NCI-H2029 (cell line): ENCODE measurements around the gene LARGE1.

Experiments
- DNase-seq: peaks from one replicate; lab custom pipeline; 2025; lab: John Stamatoyannopoulos, UW

The LARGE1 gene

GRCh38 chr22:33920197-33920540 is at the start of gene LARGE1:
Gene LARGE1, minus strand, starts transcription at chr22:33920476.
- DNase-seq, result no peak

GRCh38 chr22:33969045-33969444 is 48.8 kb upstream of the LARGE1 start:
- no peak for DNase-seq

- no peak for DNase-seq
Observed at GRCh38 chr22:33964121-33964520, 43.8 kb upstream of the LARGE1 start.

GRCh38 chr22:33962409-33962808 is 42.1 kb upstream of the LARGE1 start:
- DNase-seq, result no peak

- no peak for DNase-seq
Observed at GRCh38 chr22:33958741-33959140, 38.5 kb upstream of the LARGE1 start.

- DNase-seq, result no peak
Observed at GRCh38 chr22:33957086-33957485, 36.8 kb upstream of the LARGE1 start.

- DNase-seq, result no peak
Observed at GRCh38 chr22:33952776-33953175, 32.5 kb upstream of the LARGE1 start.

GRCh38 chr22:33940741-33941140 is 20.5 kb upstream of the LARGE1 start:
- DNase-seq, result no peak

GRCh38 chr22:33932997-33933396 is 12.7 kb upstream of the LARGE1 start:
- DNase-seq, result no peak

GRCh38 chr22:33931406-33931805 is 11.1 kb upstream of the LARGE1 start:
- DNase-seq, result no peak

- DNase-seq, result no peak
Observed at GRCh38 chr22:33927752-33928151, 7.5 kb upstream of the LARGE1 start.

GRCh38 chr22:33925194-33925593 is 4.9 kb upstream of the LARGE1 start:
- DNase-seq, result no peak

GRCh38 chr22:33923660-33924246 is 3.5 kb upstream of the LARGE1 start:
- peak; percentile 76 for DNase-seq

GRCh38 chr22:33923033-33923432 is 2.8 kb upstream of the LARGE1 start:
- no peak for DNase-seq

GRCh38 chr22:33922349-33922681 is 2.0 kb upstream of the LARGE1 start:
- DNase-seq, result no peak

- DNase-seq, result peak; percentile 22
Observed at GRCh38 chr22:33921525-33922348, 1.5 kb upstream of the LARGE1 start.

- peak; percentile 91 for DNase-seq
Observed at GRCh38 chr22:33920927-33921524, 750 bp upstream of the LARGE1 start.

- DNase-seq, result no peak
Observed at GRCh38 chr22:33919391-33920196, 682 bp downstream of the LARGE1 start.

- DNase-seq, result no peak
Observed at GRCh38 chr22:33918676-33919365, 1.5 kb downstream of the LARGE1 start.

- no peak for DNase-seq
Observed at GRCh38 chr22:33917744-33918406, 2.4 kb downstream of the LARGE1 start.

GRCh38 chr22:33914699-33915098 is 5.6 kb downstream of the LARGE1 start:
- DNase-seq, result no peak

GRCh38 chr22:33914131-33914530 is 6.1 kb downstream of the LARGE1 start:
- no peak for DNase-seq
